Right forelimb (tissue), 1 donor: ENCODE results near the gene MAP3K6.
"Not testable (repeated sequence)": the region's sequence is repeated elsewhere in the genome, so short reads cannot be mapped to it uniquely, and the experiment has no call there.

Experiments used
- DNase-seq: peaks from one replicate; pipeline ENCODE4 v3.0.0-alpha.2; 2018

Gene MAP3K6

GRCh38 chr1:27395441-27396195 lies 28.9 kb upstream of the MAP3K6 start:
- DNase-seq = peak; percentile 85

- DNase-seq = no peak
Observed at GRCh38 chr1:27394925-27395324, 28.2 kb upstream of the MAP3K6 start.

- no peak for DNase-seq
Observed at GRCh38 chr1:27394282-27394658, 27.5 kb upstream of the MAP3K6 start.

- DNase-seq = no peak
Observed at GRCh38 chr1:27393641-27394281, 27.0 kb upstream of the MAP3K6 start.

- no peak for DNase-seq
Observed at GRCh38 chr1:27392778-27393635, 26.2 kb upstream of the MAP3K6 start.

- peak; percentile 93 for DNase-seq
Observed at GRCh38 chr1:27392096-27392777, 25.5 kb upstream of the MAP3K6 start, which contains the start of gene GPR3. GPR3 (plus strand) TSS chr1:27392622; CDS start chr1:27393799, 1,177 bp downstream.

- DNase-seq = no peak
Observed at GRCh38 chr1:27391511-27392095, 24.8 kb upstream of the MAP3K6 start.

GRCh38 chr1:27388337-27389005 lies 21.7 kb upstream of the MAP3K6 start:
- no peak for DNase-seq

- DNase-seq = not testable (repeated sequence)
Observed at GRCh38 chr1:27384797-27385196, 18.0 kb upstream of the MAP3K6 start.

- DNase-seq = no peak
Observed at GRCh38 chr1:27383661-27384060, 16.9 kb upstream of the MAP3K6 start.

GRCh38 chr1:27383039-27383605 lies 16.4 kb upstream of the MAP3K6 start, which contains the start of gene CD164L2:
CD164L2 (minus strand) TSS chr1:27383333; CDS start chr1:27383239, 94 bp downstream.
- no peak for DNase-seq

- no peak for DNase-seq
Observed at GRCh38 chr1:27381969-27382762, 15.4 kb upstream of the MAP3K6 start.

- no peak for DNase-seq
Observed at GRCh38 chr1:27380766-27381733, 14.3 kb upstream of the MAP3K6 start.

GRCh38 chr1:27380224-27380623 lies 13.5 kb upstream of the MAP3K6 start:
- no peak for DNase-seq

- no peak for DNase-seq
Observed at GRCh38 chr1:27379564-27380122, 12.9 kb upstream of the MAP3K6 start.

- DNase-seq = no peak
Observed at GRCh38 chr1:27377760-27378495, 11.2 kb upstream of the MAP3K6 start.

- no peak for DNase-seq
Observed at GRCh38 chr1:27374362-27375086, 7.8 kb upstream of the MAP3K6 start, which contains the start of gene FCN3. FCN3 (minus strand) TSS chr1:27374824; CDS start chr1:27374818, 6 bp downstream.
